Sigmoid colon (tissue), 4 donors: ENCODE measurements around the gene EHD4.

Experiments
- POLR2A ChIP-seq, 2 donors: fragments of 450-650 bp; IDR thresholded peaks; one replicate each; pipeline ENCODE4 v1.6.1; 2016; ENCODE audit warnings: antibody characterized with exemption in 2 of 2, mild to moderate bottlenecking in 2 of 2, moderate library complexity in 2 of 2
- POLR2AphosphoS5 ChIP-seq, 4 donors: sonication (generic); formaldehyde crosslinking; IDR thresholded peaks; one replicate each; pipeline ENCODE4 v1.6.1; 2017; ENCODE audit warnings: antibody characterized with exemption in 4 of 4
- TF ChIP-seq, protein P1 (sequence below), 4 experiments: fragments of 450-650 bp in 3 of 4; fragments of 200-600 bp in 1 of 4; IDR thresholded peaks; one replicate each; pipeline ENCODE4 v1.5.1; 2016 to 2019; ENCODE audit warnings: antibody characterized with exemption in 4 of 4, mild to moderate bottlenecking in 3 of 4, moderate library complexity in 2 of 4

DNA sequence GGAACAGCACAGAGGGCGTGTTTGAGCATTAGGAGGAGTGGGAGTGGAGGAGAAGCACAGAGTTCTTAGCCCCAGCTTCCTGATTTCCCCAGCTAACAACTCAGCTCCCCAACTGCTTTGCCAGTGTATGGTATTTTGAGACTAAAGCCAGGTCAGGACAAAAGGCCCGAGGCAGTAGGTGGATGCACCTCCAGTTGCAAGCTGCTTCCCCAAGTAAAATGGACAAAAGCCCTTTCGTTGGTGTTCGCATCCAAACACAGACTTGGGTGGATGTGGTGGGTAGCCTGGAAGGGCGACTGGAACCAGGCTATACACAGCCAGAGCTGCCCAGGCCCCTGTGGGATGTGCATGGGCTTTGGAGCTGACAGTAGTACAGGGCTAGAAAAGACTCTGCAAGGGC lies 12.3 kb upstream of the EHD4 start:
- TF ChIP-seq, protein P1, sequence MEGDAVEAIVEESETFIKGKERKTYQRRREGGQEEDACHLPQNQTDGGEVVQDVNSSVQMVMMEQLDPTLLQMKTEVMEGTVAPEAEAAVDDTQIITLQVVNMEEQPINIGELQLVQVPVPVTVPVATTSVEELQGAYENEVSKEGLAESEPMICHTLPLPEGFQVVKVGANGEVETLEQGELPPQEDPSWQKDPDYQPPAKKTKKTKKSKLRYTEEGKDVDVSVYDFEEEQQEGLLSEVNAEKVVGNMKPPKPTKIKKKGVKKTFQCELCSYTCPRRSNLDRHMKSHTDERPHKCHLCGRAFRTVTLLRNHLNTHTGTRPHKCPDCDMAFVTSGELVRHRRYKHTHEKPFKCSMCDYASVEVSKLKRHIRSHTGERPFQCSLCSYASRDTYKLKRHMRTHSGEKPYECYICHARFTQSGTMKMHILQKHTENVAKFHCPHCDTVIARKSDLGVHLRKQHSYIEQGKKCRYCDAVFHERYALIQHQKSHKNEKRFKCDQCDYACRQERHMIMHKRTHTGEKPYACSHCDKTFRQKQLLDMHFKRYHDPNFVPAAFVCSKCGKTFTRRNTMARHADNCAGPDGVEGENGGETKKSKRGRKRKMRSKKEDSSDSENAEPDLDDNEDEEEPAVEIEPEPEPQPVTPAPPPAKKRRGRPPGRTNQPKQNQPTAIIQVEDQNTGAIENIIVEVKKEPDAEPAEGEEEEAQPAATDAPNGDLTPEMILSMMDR (IDR thresholded peaks at IDR 0.05) = no peak
- no peak for TF ChIP-seq POLR2A (IDR thresholded peaks at IDR 0.05)
- TF ChIP-seq POLR2AphosphoS5 (IDR thresholded peaks at IDR 0.05) = no peak
